Activated naive CD8-positive, alpha-beta T cell (primary cell): Measurements from ENCODE around the gene TULP4.
A peak's percentile ranks its signal among the peaks of the same experiment; 100 is the strongest.
"Not testable (repeated sequence)": the region's sequence is repeated elsewhere in the genome, so short reads cannot be mapped to it uniquely, and the experiment has no call there.

Source experiments
- H3K27ac Mint-ChIP-seq: one replicate; pipeline ENCODE4 v1.8.0; 2021; ENCODE audit warnings: mixed read lengths
- H3K27me3 Mint-ChIP-seq: one replicate; pipeline ENCODE4 v1.8.0; 2021; ENCODE audit warnings: mixed read lengths
- H3K36me3 Mint-ChIP-seq: one replicate; pipeline ENCODE4 v1.8.0; 2021; ENCODE audit warnings: mixed read lengths
- H3K4me1 Mint-ChIP-seq: one replicate; pipeline ENCODE4 v1.8.0; 2021; ENCODE audit warnings: low read depth, mixed read lengths
- H3K4me3 Mint-ChIP-seq: one replicate; pipeline ENCODE4 v1.8.0; 2021; ENCODE audit warnings: mild to moderate bottlenecking, mixed read lengths
- H3K9me3 Mint-ChIP-seq: one replicate; pipeline ENCODE4 v1.8.0; 2021; ENCODE audit warnings: low read depth, mixed read lengths

Gene TULP4

GRCh38 chr6:158350731-158351130, 38.5 kb downstream of the TULP4 start:
- not testable (repeated sequence) for H3K4me1 Mint-ChIP-seq, H3K27me3 Mint-ChIP-seq, H3K27ac Mint-ChIP-seq, H3K9me3 Mint-ChIP-seq, H3K4me3 Mint-ChIP-seq
- peaks cover 16% of the 10 kb centered on the region for H3K36me3 Mint-ChIP-seq

- Mint-ChIP-seq H3K27me3 (no peaks in the 10 kb centered on the region), H3K4me3 (no peak overlapping the region), H3K36me3 (peaks cover 2% of the 10 kb centered on the region), H3K4me1 (peaks cover 39% of the 10 kb centered on the region), H3K9me3 (no peaks in the 10 kb centered on the region), H3K27ac (no peak overlapping the region)
These were observed 41.9 kb downstream of the TULP4 start for GRCh38 chr6:158353883-158354877.

- Mint-ChIP-seq H3K27me3 (no peaks in the 10 kb centered on the region), H3K36me3 (no peaks in the 10 kb centered on the region), H3K27ac (no peak overlapping the region), H3K9me3 (no peaks in the 10 kb centered on the region), H3K4me1 (peaks cover 48% of the 10 kb centered on the region), H3K4me3 (peak overlapping the region; percentile 17)
These were observed 44.6 kb downstream of the TULP4 start for GRCh38 chr6:158356586-158357546.

- Mint-ChIP-seq H3K27me3 (no peaks in the 10 kb centered on the region), H3K36me3 (no peaks in the 10 kb centered on the region), H3K9me3 (no peaks in the 10 kb centered on the region), H3K27ac (no peak overlapping the region), H3K4me3 (no peak overlapping the region), H3K4me1 (peaks cover 50% of the 10 kb centered on the region)
These were observed 45.4 kb downstream of the TULP4 start for GRCh38 chr6:158357570-158358216.

GRCh38 chr6:158358450-158359077, 46.3 kb downstream of the TULP4 start:
- H3K4me3 Mint-ChIP-seq: no peak overlapping the region
- H3K27ac Mint-ChIP-seq: no peak overlapping the region
- peaks cover 50% of the 10 kb centered on the region for H3K4me1 Mint-ChIP-seq
- H3K27me3 Mint-ChIP-seq: no peaks in the 10 kb centered on the region
- H3K9me3 Mint-ChIP-seq: no peaks in the 10 kb centered on the region
- peaks cover 2% of the 10 kb centered on the region for H3K36me3 Mint-ChIP-seq

GRCh38 chr6:158361068-158361467, 48.8 kb downstream of the TULP4 start:
- peaks cover 6% of the 10 kb centered on the region for H3K36me3 Mint-ChIP-seq
- peaks cover 44% of the 10 kb centered on the region for H3K4me1 Mint-ChIP-seq
- H3K9me3 Mint-ChIP-seq: no peaks in the 10 kb centered on the region
- no peak overlapping the region for H3K4me3 Mint-ChIP-seq
- H3K27me3 Mint-ChIP-seq: no peaks in the 10 kb centered on the region
- no peak overlapping the region for H3K27ac Mint-ChIP-seq

GRCh38 chr6:158361961-158362669, 49.9 kb downstream of the TULP4 start:
- Mint-ChIP-seq H3K9me3 (no peaks in the 10 kb centered on the region), H3K4me1 (peaks cover 34% of the 10 kb centered on the region), H3K36me3 (peaks cover 6% of the 10 kb centered on the region), H3K4me3 (no peak overlapping the region), H3K27ac (no peak overlapping the region), H3K27me3 (no peaks in the 10 kb centered on the region)

GRCh38 chr6:158366363-158366762, 54.1 kb downstream of the TULP4 start:
- peaks cover 6% of the 10 kb centered on the region for H3K36me3 Mint-ChIP-seq
- H3K27me3 Mint-ChIP-seq: no peaks in the 10 kb centered on the region
- H3K4me3 Mint-ChIP-seq: no peak overlapping the region
- H3K27ac Mint-ChIP-seq: no peak overlapping the region
- peaks cover 4% of the 10 kb centered on the region for H3K4me1 Mint-ChIP-seq
- no peaks in the 10 kb centered on the region for H3K9me3 Mint-ChIP-seq

GRCh38 chr6:158367816-158368215, 55.6 kb downstream of the TULP4 start:
- Mint-ChIP-seq H3K27ac (no peak overlapping the region), H3K9me3 (no peaks in the 10 kb centered on the region)

GRCh38 chr6:158369241-158369640, 57.0 kb downstream of the TULP4 start:
- no peaks in the 10 kb centered on the region for H3K27me3 Mint-ChIP-seq
- no peaks in the 10 kb centered on the region for H3K9me3 Mint-ChIP-seq
- H3K4me1 Mint-ChIP-seq: peaks cover 3% of the 10 kb centered on the region
- no peak overlapping the region for H3K27ac Mint-ChIP-seq
- no peak overlapping the region for H3K4me3 Mint-ChIP-seq
- peaks cover 4% of the 10 kb centered on the region for H3K36me3 Mint-ChIP-seq

More at GRCh38 chr6:158367816-158368215, 55.6 kb downstream of the TULP4 start:
- H3K36me3 Mint-ChIP-seq: peaks cover 6% of the 10 kb centered on the region
- H3K27me3 Mint-ChIP-seq: no peaks in the 10 kb centered on the region
- H3K4me3 Mint-ChIP-seq: no peak overlapping the region
- H3K4me1 Mint-ChIP-seq: peaks cover 3% of the 10 kb centered on the region

GRCh38 chr6:158370805-158371204, 58.5 kb downstream of the TULP4 start:
- Mint-ChIP-seq H3K4me1 (peaks cover 1% of the 10 kb centered on the region), H3K9me3 (no peaks in the 10 kb centered on the region), H3K27me3 (no peaks in the 10 kb centered on the region), H3K36me3 (no peaks in the 10 kb centered on the region), H3K27ac (no peak overlapping the region), H3K4me3 (no peak overlapping the region)

- Mint-ChIP-seq H3K4me1 (peaks cover 1% of the 10 kb centered on the region), H3K9me3 (no peaks in the 10 kb centered on the region), H3K36me3 (no peaks in the 10 kb centered on the region), H3K27ac (no peak overlapping the region), H3K4me3 (no peak overlapping the region), H3K27me3 (no peaks in the 10 kb centered on the region)
These were observed 59.0 kb downstream of the TULP4 start for GRCh38 chr6:158371261-158371660.

GRCh38 chr6:158372574-158372973, 60.3 kb downstream of the TULP4 start:
- no peaks in the 10 kb centered on the region for H3K27me3 Mint-ChIP-seq
- H3K4me3 Mint-ChIP-seq: no peak overlapping the region
- H3K4me1 Mint-ChIP-seq: peaks cover 3% of the 10 kb centered on the region
- H3K9me3 Mint-ChIP-seq: no peaks in the 10 kb centered on the region
- H3K36me3 Mint-ChIP-seq: no peaks in the 10 kb centered on the region
- no peak overlapping the region for H3K27ac Mint-ChIP-seq

- H3K4me1 Mint-ChIP-seq: peaks cover 3% of the 10 kb centered on the region
- H3K27ac Mint-ChIP-seq: no peak overlapping the region
- no peaks in the 10 kb centered on the region for H3K9me3 Mint-ChIP-seq
- H3K4me3 Mint-ChIP-seq: no peak overlapping the region
- no peaks in the 10 kb centered on the region for H3K27me3 Mint-ChIP-seq
- H3K36me3 Mint-ChIP-seq: no peaks in the 10 kb centered on the region
These were observed 60.9 kb downstream of the TULP4 start for GRCh38 chr6:158373214-158373613.
